Activated naive CD8-positive, alpha-beta T cell (primary cell): ENCODE measurements around the gene SIDT2.
A peak's percentile ranks its signal among the peaks of the same experiment; 100 is the strongest.

ENCODE experiments used
- H3K27ac Mint-ChIP-seq: one replicate; pipeline ENCODE4 v1.8.0; 2021; ENCODE audit warnings: mixed read lengths
- H3K27me3 Mint-ChIP-seq: one replicate; pipeline ENCODE4 v1.8.0; 2021; ENCODE audit warnings: mixed read lengths
- H3K36me3 Mint-ChIP-seq: one replicate; pipeline ENCODE4 v1.8.0; 2021; ENCODE audit warnings: mixed read lengths
- H3K4me1 Mint-ChIP-seq: one replicate; pipeline ENCODE4 v1.8.0; 2021; ENCODE audit warnings: low read depth, mixed read lengths
- H3K4me3 Mint-ChIP-seq: one replicate; pipeline ENCODE4 v1.8.0; 2021; ENCODE audit warnings: mild to moderate bottlenecking, mixed read lengths
- H3K9me3 Mint-ChIP-seq: one replicate; pipeline ENCODE4 v1.8.0; 2021; ENCODE audit warnings: low read depth, mixed read lengths

SIDT2 gene

DNA sequence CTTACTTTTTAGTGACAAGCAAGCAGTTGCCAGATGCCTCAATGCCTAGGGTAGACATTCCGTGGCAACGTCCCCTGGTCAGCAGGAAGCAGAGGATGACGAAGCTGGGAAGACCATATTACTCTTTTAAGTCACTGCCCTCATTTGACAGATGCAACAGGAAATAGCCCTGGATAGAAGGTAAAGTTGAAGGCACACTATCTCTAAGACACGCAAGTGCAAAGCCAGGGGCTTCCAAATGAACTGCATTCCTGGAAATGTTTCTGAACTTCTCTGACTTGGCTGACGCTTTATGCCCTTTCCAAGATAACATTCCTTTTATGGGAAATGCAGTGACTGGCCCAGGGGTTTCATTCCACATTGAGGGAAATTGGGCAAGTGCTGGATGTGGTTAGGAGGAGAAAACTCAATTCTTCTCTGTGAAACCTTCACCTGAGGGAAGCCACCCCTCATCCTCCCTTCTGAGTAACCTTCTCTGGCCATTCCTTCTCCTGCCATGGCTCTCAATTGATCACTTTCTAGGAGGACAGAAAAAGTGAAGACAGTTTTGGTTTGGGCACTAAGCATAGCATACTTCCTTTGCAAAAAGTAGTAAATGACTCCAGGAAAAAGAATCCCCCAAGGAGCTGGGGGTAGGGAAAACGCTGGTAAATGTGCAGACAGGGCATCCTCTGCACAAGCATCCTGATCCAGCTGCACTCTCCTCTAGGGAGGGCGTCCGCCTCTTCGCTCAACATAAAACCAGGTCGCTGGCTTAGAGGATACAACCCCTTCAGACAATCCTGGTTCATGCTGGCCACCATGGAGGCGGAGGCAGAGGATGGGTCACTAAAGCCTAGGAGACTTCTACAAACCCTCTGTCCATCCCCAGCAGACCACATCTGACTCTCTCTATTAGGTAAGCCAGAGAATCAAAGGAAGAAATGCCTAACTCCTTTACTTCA, 38.9 kb downstream of the SIDT2 start:
- H3K36me3 Mint-ChIP-seq, result peaks cover 5% of the 10 kb centered on the region
- H3K27ac Mint-ChIP-seq, result no peak overlapping the region
- no peaks in the 10 kb centered on the region for H3K9me3 Mint-ChIP-seq

DNA sequence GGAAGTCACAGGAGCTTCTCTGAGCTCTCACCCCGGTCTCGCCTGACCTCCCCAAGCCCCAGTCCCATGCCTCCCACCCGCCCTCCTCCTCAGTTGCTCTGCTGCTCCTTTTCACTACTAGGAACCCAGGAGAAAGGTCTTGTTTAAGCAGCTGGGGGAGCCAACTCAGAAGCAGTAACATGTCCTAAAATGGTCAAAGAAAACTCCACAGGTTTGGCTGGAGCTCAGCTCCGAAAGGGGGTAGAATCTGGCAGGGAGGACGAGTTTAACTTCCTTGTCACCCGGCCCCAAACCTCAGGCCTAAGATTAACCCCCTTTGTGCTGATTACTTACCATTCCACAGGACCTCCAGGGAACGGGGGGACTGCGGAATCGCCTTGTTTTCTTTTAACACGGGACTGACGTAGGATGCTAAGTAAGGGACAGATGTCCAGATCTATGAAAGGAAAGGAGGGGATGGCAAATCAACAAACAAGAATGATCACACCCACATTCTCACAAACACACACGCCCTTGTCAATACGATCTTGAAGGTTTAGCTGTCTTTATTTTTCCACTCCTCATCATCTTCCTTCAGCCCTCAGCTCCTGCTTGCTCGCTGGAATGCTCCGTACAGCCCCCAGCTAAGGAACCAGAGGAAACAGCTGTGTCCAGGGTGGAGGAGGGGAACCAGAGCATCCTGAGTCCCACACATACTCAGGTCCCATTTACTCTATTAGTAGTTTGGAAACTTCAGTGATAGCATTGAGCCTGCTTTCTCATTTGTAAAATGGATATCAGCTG, 39.8 kb downstream of the SIDT2 start:
- no peak overlapping the region for H3K4me3 Mint-ChIP-seq
- H3K27ac Mint-ChIP-seq, result no peak overlapping the region
- peaks cover 3% of the 10 kb centered on the region for H3K36me3 Mint-ChIP-seq
- H3K27me3 Mint-ChIP-seq, result no peaks in the 10 kb centered on the region
- H3K9me3 Mint-ChIP-seq, result no peaks in the 10 kb centered on the region
- H3K4me1 Mint-ChIP-seq, result no peaks in the 10 kb centered on the region

More for the DNA sequence above, 38.9 kb downstream of the SIDT2 start:
- peaks cover 3% of the 10 kb centered on the region for H3K4me1 Mint-ChIP-seq
- no peak overlapping the region for H3K4me3 Mint-ChIP-seq
- no peaks in the 10 kb centered on the region for H3K27me3 Mint-ChIP-seq

DNA sequence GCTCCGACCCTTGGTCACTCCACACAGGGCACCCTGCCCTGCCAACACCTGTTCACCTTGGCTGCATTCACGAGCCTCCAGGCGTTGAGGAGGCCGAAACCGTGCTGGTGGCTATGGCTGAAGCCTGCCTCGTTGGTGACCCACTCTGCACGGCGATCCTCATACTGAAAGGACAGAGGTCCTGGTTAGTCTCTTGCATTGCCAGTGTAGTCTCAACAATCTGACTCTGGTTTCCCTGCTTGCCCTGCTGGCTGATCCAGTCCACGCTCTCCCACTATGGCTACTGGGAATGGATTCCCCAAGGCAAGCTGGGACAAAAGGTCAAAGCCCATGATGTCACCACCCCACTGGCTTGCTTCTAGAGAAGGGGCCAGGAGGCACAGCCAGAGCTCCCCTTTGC, 40.5 kb downstream of the SIDT2 start:
- Mint-ChIP-seq H3K9me3 (no peaks in the 10 kb centered on the region), H3K4me1 (no peaks in the 10 kb centered on the region), H3K27me3 (no peaks in the 10 kb centered on the region), H3K27ac (no peak overlapping the region), H3K36me3 (peaks cover 3% of the 10 kb centered on the region), H3K4me3 (no peak overlapping the region)

DNA sequence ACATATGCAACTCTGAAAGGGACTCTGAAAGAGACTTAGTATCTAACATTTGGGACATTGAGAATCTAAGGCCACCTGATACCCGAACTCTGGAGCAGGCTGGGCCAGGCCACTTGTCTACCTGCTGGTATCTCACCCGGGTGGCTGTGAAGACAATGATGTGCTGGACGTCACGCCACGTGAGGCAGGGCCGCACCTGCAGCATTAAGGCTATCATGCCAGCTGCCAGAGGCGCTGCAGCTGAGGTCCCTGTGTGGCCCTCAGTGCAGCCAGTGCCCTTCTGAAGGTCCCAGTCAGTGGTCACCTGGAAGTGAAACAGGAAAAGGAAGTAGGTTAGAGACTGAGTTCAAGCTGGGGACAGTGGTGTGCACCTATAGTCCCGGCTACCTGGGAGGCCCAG, 40.9 kb downstream of the SIDT2 start:
- H3K27me3 Mint-ChIP-seq, result no peaks in the 10 kb centered on the region
- H3K4me3 Mint-ChIP-seq, result no peak overlapping the region
- H3K36me3 Mint-ChIP-seq, result peaks cover 3% of the 10 kb centered on the region
- no peak overlapping the region for H3K27ac Mint-ChIP-seq
- no peaks in the 10 kb centered on the region for H3K4me1 Mint-ChIP-seq
- no peaks in the 10 kb centered on the region for H3K9me3 Mint-ChIP-seq

DNA sequence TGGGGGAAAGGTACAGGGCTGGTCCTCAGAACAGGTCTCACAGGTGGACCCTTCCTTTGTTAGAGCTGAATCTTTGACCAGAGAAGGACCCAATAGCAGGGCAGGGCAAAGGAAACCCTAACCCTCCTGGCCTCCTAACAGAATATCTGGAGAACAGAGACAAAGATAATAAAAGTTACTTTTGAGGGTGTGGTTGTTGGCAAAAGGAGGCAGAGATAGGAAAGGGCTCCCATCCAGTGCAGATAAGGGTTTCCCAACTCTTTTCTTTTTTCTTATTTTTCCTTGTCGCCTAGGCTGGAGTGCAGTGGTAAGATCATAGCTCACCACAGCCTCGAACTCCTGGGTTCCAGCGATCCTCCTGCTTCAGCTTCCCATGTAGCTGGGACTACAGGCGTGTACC, 41.5 kb downstream of the SIDT2 start:
- H3K36me3 Mint-ChIP-seq, result peaks cover 3% of the 10 kb centered on the region
- H3K4me1 Mint-ChIP-seq, result no peaks in the 10 kb centered on the region

DNA sequence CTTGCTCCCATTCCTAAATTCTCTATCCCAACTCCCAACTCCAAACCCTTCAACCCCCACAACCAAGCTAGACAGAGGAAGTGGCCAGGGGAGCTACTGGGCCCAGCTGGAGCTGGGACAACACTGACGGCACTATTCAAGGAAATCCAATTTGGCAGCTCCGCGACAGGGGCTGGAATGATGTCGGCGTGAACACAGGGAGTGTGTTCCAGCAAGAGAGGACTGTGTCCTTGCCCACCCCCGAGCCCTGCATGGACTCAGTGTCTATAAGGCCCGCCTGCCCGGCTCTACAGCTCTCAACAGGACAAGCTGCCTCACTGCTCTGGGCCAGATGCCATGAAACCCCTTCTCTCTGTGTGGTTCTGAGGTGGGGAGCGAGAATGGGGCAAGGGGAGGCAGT, 42.0 kb downstream of the SIDT2 start:
- no peaks in the 10 kb centered on the region for H3K27me3 Mint-ChIP-seq
- H3K27ac Mint-ChIP-seq, result peak overlapping the region; percentile 22
- no peaks in the 10 kb centered on the region for H3K9me3 Mint-ChIP-seq
- H3K4me3 Mint-ChIP-seq, result no peak overlapping the region
- no peaks in the 10 kb centered on the region for H3K4me1 Mint-ChIP-seq
- peaks cover 3% of the 10 kb centered on the region for H3K36me3 Mint-ChIP-seq

More for the DNA sequence above, 41.5 kb downstream of the SIDT2 start:
- Mint-ChIP-seq H3K4me3 (no peak overlapping the region), H3K27ac (no peak overlapping the region), H3K9me3 (no peaks in the 10 kb centered on the region), H3K27me3 (no peaks in the 10 kb centered on the region)

DNA sequence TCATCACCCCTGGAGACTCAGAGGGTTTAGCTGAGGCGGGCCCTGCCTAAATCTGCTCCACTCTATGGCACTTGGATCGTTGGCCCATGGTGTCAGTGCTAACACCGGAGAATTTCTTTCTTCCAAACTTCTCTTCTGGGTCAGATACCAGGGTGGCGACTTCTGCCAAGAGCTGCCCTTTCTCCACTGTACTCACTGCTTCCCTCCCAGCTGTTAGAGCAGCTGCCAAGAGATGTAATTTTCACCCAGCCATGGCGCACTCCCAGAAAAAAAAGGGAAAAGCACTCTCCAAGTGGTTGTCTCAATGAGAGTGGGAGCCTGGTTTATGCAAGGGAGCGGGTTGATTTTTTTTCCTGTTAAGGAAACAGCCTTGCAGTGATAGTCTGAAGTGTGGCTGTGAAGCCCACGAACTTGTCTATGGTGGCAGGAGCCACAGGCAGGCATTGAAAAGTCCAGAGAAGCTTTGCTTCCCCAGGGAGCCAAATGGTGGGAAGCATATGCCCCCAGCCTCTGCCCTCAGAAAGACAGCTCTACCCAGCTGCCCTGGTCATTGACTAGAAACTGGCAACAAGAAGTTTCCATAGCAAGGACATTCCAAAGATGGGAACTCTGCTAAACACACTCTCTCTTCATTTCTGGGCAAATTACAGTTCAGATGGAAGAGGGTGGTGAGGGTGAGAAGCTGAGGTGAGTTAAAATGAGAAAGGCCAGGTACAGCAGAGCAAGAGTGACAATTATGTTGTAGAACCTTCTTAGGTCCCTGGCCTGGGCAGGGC, 42.6 kb downstream of the SIDT2 start:
- Mint-ChIP-seq H3K27ac (peak overlapping the region; percentile 22), H3K27me3 (no peaks in the 10 kb centered on the region), H3K4me1 (no peaks in the 10 kb centered on the region), H3K36me3 (peaks cover 3% of the 10 kb centered on the region), H3K9me3 (no peaks in the 10 kb centered on the region), H3K4me3 (no peak overlapping the region)

DNA sequence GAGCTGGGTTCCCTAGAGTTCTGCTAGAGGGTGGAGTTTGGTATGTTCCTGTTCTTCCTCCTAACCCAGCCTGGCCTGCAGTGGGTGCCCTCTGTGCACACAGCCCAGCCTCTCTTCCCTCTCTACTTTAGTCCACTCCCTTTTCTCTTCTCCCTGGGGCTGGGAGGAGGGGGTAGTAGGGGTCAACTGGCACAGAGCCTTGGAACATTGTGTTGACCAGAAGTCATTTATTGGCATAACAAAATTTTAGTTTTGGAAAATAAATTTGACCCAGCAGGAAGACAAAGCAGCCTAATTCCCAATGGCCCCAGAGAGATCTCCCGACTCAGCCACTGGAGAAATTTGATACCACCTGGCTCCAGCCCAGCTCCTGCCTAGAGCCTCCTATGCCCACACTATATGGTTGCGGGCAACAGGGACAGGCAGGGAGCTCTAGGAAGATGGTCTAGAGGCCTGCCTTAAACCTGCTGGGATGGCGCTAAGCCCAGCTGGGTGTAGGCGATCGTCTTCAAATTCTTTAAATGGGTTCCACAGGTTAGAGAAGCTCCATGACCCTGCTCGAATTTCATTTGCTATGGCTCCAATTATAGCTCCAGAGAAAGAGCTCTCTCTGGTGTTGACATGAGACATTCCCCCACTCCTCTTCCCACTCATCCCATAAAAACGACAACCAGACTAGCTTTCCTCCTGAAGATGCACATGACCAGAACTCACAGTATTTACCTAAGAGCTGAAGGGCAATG, 43.4 kb downstream of the SIDT2 start:
- no peaks in the 10 kb centered on the region for H3K9me3 Mint-ChIP-seq
- peak overlapping the region; percentile 46 for H3K27ac Mint-ChIP-seq
- H3K4me3 Mint-ChIP-seq, result no peak overlapping the region
- no peaks in the 10 kb centered on the region for H3K27me3 Mint-ChIP-seq
- H3K36me3 Mint-ChIP-seq, result peaks cover 3% of the 10 kb centered on the region
- peaks cover 7% of the 10 kb centered on the region for H3K4me1 Mint-ChIP-seq

DNA sequence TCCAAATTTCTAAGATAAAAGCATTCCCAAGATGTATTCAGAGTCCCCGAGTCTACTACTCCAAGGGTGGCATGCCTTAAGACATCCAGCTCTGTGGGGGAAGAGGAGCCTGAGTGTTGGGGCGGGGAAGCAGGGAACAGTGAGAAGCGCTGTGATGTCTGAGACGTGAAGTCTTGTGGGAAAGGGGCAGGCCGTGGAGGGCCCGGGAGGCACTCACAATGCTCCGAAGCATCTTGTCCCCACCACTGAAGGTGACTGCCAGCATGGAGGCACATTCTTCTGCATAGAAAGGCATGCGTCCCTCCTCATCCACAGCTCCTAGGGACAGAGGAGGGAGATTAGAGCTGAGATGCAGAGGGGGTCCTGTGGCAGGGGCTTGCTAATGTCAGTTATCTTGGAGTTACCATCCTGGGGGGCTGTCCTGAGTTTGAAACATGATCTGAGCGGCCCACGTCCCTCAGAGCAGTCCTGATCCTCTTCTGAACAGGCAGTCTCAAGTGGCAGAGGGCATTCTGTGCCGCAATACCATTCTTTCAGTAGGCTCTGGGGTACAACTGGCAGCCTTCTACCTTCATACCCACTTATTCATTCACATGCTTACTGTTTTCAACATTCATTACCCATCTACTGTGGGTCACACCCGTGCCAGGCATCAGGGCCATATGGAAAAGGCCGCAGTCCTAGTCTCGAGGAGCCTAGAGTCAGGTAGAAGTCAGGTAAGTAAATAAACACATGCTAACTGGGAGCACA, 44.6 kb downstream of the SIDT2 start:
- Mint-ChIP-seq H3K27ac (peak overlapping the region; percentile 28), H3K4me1 (peaks cover 10% of the 10 kb centered on the region), H3K27me3 (no peaks in the 10 kb centered on the region), H3K9me3 (no peaks in the 10 kb centered on the region), H3K36me3 (peaks cover 4% of the 10 kb centered on the region), H3K4me3 (no peak overlapping the region)

DNA sequence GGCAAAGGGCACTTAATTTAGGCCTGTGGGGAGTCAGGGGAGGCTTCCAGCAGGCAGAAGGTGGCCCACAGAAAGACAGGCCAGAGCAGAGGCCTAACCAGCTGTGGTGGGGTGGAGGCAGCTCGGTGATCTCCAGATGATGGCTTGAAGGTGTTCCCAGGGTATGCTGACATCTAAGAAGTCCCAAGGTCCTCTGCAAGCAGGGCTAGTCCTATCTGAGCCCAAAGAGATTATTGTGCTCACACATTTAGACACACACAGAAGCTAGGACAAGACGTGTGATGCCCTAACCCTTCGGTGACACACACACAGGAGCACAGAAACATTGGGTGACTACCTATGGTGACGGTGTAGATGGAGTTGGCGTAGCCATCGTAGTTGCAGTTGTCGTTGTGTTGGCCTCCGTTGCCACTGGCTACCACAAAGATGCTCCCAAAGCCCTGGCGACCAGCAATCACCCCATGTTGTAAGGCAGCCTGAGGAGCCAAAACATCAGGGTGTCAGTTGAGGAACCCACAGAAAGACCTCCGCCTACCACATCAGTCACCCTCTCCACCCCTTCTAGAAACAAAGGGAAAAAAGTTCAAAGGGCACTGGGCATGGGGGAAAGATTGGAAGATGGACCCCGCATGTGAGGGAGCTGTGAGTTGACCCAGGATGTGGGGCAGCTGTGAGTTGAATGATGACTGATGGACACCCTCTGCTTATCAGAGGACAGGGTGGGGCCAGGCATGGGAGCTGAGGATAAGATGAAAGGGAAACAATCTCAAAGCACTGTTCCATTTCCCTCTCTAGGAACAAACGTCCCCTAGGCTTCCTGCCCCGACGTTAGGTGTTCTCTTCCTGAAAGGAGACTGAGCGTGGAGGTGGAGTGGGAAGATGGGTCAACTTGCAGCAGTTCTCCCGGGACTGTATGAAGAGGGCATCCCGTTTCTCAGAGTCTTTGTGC, 45.5 kb downstream of the SIDT2 start:
- H3K36me3 Mint-ChIP-seq, result peaks cover 6% of the 10 kb centered on the region
- peaks cover 15% of the 10 kb centered on the region for H3K4me1 Mint-ChIP-seq
- no peak overlapping the region for H3K4me3 Mint-ChIP-seq
- no peaks in the 10 kb centered on the region for H3K27me3 Mint-ChIP-seq
- no peaks in the 10 kb centered on the region for H3K9me3 Mint-ChIP-seq
- peak overlapping the region; percentile 22 for H3K27ac Mint-ChIP-seq

DNA sequence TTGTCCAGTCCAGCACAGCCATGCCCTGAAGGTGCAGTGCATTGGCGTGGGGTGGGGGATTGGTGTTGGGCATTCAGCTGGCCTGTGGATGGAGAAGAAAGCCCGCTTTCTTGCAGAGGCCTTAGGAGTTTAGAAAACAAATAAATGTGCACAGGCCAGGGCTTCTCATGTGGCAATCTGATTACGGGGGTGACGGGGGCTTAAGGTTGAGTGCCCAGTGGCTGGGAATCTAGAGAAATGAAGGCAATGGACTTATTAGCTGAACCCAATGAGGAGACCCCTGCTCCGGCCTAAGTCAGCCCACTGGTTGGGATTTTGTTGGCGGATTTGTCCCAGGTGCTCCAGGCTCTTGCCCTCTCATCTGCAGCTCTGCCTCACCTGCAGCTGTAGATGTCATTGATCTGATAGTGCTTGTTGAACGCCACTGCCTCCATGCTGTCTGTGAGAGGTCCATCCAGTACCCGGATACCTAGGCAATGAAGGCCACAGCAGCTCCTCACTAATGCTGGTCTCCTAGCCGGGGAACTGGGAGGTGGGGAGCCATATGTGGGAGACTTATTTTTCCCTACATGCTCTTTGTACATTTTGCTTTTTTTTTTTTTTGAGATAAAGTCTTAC, 47.1 kb downstream of the SIDT2 start:
- no peaks in the 10 kb centered on the region for H3K9me3 Mint-ChIP-seq
- H3K36me3 Mint-ChIP-seq, result peaks cover 8% of the 10 kb centered on the region
- peaks cover 29% of the 10 kb centered on the region for H3K4me1 Mint-ChIP-seq
- H3K27ac Mint-ChIP-seq, result no peak overlapping the region
- H3K4me3 Mint-ChIP-seq, result no peak overlapping the region
- no peaks in the 10 kb centered on the region for H3K27me3 Mint-ChIP-seq

DNA sequence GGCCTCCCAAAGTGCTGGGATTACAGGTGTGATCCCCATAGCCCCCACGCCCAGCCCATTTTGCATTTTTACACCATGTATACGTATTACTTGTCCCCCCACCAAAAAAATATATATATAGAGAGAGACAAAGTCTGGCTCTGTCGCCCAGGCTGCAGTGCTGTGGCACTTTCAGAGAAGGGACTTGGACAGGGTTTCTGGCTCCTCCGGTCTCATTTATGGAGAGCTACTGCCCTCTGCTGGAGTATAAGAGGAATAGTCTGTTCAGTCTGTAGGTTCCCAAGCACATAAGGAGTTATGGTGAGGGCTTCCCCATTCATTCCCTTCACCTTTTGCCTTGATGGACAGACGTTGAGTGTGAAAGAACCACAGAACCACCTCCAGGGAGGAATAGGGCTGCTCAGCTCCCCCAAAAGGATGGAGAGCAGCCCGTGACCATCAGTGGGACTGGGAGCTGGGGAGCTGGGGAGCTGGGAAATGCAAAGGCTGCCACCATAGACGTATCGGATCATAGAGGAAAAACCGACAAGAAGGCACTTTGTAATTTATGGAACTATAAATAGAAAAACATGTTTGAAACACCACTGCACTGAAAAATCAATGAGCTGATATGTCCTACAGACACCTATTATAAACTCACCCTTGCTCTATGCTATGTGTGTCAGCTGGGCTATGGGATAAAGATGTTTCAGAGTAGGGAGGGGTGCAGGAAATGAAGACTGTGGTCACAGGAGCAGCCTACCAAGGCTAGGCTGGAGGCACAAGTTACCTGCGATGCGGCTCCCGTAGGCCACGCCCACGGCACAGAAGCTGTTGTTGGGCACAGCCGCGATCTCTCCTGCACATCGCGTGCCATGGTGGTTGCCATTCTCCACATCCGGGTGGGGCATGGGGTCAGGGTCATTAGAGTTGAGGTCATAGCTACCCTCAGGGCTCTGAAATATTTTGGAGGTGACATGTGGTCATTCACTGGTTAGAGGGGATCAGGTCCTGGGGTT, 48.1 kb downstream of the SIDT2 start:
- H3K27ac Mint-ChIP-seq, result peak overlapping the region; percentile 76
- peak overlapping the region; percentile 41 for H3K4me3 Mint-ChIP-seq
- H3K4me1 Mint-ChIP-seq, result peaks cover 29% of the 10 kb centered on the region
- H3K27me3 Mint-ChIP-seq, result no peaks in the 10 kb centered on the region
- H3K9me3 Mint-ChIP-seq, result no peaks in the 10 kb centered on the region
- peaks cover 8% of the 10 kb centered on the region for H3K36me3 Mint-ChIP-seq
